HG02642 (cell line): ENCODE measurements around the gene TEKT4.
"Not testable (repeated sequence)": the region's sequence is repeated elsewhere in the genome, so short reads cannot be mapped to it uniquely, and the experiment has no call there.

Experiments used
- ATAC-seq: cut with Tn5 transposase; IDR thresholded peaks from one replicate; pipeline ENCODE4 v1.9.1; 2021; ENCODE audit warnings: mild to moderate bottlenecking; ENCODE audit not compliant: unreplicated experiment, poor library complexity

TEKT4 gene

GRCh38 chr2:94871226-94872087, at the start of gene TEKT4:
Gene TEKT4, plus strand, starts transcription at chr2:94871430. Its CDS starts 150 bp downstream, at chr2:94871580.
- no peak for ATAC-seq

GRCh38 chr2:94839224-94839623, 32.0 kb upstream of the TEKT4 start:
- not testable (repeated sequence) for ATAC-seq

GRCh38 chr2:94856856-94857255, 14.4 kb upstream of the TEKT4 start:
- not testable (repeated sequence) for ATAC-seq

DNA sequence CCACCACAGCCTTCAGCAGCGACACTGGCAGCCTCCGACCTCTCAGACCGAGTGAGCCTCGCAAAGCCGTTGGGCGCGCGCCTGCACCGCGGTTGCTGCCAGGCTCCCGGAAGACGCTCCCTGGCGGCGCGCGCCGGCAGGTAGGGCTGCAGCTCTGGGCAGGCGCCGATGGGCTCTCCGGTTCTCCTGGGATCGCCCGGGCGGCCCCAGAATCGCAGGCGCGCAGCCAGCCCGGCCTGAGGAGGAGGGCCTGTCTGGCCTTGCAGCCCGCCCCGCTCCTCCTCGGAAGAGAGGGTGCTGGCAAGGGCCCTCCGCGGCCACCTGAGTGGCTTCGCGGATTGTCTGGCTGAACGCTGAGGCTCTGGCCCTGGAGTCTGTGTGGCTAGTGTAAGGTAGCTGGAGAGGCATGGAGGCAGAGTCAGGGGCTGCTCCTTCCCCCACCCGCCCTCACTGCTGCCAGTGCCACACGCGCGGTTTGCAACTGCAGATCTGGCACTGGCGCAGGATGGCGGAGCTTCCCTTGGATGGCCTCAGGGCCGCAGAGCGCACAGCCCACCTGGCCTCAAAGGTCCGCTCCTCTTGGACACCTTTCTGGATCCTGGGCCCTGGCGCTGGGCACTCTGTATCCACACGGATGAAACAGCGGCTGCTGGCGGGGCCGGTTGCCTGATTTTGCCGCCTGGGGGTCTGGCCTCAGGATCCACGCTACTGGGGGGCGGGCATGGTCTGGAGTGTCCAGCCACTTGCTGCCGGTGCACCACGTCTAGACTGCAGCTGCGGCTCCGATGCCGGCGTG, 13.7 kb upstream of the TEKT4 start:
- ATAC-seq = not testable (repeated sequence)

DNA sequence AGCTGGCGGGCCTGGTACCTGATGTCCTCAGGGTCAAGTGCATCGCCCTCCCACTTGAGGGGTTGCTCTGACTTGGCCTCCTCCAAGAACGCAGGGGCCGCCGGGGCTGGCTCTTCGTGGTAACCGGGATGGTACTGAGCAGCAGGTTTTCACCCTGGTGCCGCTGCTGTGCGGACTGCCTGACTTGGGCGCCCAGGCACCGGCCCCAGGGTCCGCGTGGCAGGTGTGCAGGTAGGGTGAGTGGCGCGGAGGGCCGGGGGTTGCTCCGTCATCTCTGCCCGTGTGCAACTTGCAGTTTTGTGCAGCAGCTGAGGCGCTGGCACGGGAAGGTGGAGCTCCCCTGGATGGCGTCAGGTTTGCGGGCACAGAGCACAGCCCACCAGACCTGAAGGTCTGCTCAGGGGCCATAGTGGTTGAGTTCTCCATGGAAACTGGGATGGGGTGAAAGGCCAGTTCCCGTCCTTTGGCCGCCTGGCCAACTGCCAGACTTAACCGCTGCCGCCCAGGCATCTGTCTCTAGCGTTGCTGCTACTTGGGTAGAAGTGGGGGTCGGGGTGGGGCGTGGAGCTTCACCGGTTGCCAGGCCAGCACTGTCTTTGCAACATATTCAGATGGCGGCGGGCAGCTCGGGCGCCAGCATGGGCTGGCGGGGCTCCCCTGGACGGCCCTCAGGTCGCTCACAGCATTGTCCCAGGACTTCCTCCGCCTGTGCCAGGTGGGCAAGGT, 12.9 kb upstream of the TEKT4 start:
- not testable (repeated sequence) for ATAC-seq

- no peak for ATAC-seq
These were observed 9.7 kb upstream of the TEKT4 start for GRCh38 chr2:94861308-94862152.

- not testable (repeated sequence) for ATAC-seq
These were observed 8.3 kb upstream of the TEKT4 start for GRCh38 chr2:94862903-94863302.

- no peak for ATAC-seq
These were observed 2.1 kb upstream of the TEKT4 start for GRCh38 chr2:94869131-94869530.

DNA sequence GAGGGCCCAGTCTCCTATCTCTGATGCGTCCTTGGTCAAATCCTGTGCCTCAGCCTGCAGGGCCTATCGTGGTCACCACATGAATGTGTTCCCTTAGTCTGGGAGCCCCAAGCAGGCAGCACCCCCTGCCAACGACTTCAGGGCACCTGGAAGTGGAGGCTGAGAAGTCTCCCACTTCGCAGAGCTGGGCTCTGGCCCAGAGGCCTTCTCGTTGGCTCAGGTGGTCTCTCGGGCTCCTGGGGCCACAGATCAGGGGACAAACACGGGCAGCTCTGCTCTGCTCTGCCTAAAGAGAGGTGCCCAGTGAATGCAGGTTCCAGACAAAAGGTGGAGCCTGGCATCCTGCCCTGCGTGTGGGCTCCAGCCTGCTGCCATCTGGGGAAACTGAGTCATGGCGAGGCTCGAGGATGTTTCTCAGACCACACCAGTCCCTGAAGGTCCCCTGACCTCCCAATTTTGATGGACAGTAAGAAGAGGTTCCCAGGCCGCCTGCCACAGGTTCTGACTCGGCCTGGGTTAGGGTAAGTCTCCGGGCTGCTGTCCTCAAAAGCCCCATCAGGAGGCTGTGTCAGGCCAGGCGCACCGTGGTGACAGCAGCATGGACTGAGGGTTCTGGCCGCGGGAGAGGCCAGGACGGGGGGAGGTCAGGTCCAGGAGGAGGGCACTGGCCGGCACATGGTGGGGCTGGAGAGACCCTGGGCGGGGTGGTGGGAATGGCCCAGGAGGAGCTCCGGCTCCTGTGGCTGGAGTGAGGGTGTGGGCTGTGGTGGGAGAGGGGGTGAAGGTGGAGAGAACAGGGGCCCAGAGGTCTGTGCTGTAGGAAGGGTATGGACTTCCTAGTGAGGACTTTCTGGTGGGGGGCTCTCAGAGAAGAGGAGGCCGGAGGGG, 1.4 kb upstream of the TEKT4 start:
- ATAC-seq = no peak

DNA sequence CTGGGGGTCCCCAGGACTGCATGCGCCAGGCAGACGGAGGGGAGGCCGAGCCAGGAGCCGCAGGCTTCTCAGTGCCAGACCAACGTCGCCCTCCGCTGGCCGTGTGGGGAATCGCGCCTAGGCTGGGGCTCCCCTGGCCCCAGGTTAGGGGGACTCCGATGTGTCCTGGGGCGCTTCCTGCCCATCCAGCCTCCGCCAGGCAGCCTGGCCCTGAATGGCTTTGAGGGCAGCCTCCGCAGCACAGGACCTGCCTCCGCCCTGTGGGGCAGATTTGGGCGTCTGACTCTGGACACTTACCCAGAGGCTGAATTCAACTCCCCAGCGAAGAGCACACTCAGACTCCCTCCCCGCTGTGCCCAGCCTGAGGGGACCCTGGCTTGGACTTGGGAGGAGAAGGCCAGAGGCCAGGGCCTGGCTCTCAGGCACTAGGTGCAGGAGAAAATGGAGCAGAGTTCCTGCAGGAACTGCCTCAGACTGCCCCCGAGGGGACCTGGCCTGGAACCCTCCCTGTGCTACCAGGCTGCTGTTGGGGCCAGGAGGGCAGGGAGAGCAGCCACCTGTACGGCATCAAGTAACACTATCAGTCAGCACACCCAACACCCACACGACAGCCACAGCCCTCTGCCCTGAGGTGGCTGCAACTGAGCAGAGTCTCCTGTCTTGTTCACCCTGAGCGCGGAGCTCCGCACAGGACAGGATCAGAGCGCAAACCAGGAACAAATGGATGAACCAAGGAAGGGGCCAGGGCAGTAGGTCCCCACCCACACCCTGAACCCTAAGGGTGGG, 597 bp upstream of the TEKT4 start:
- ATAC-seq = no peak

- no peak for ATAC-seq
These were observed 923 bp downstream of the TEKT4 start for GRCh38 chr2:94872088-94872618.

- ATAC-seq = no peak
These were observed 1.6 kb downstream of the TEKT4 start for GRCh38 chr2:94872676-94873361.

DNA sequence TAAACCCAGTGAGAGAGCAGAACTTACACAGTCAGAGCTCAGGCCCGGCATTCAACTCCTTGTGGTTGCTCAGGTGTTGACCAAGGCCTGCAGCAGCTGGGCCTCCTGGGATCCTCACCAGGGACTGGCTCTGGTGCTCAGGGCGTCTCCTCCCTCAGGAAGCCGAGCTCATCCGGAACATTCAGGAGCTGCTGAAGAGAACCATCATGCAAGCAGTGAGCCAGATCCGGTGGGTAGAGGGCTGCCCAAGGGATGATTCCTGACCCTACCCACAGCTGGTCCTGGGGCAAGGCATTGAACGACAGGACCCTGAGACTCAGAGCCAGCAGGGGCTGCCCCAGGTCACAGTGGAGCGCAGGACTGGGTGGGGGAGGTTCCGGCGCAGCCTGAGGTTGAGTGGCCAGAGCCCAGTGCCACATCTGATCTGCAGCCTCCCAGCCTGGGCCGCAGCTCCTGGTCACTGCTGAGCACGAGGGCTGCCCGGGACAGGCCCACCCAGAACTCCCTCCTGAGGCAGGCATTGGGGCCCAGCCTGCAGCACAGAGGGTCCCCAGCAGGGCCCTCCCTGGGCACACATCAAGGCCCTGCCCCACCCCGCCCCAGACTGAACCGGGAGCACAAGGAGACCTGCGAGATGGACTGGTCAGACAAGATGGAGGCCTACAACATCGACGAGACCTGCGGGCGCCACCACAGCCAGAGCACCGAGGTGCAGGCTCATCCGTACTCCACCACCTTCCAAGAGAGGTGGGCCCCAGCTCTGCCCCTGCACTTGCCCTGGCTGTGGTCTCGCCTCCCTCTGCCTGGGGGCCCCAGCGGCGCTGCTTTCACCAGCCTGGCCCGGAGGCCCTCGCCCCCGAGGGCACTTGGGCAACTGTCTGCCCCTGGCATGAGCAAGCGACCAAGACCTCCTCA, 2.4 kb downstream of the TEKT4 start:
- no peak for ATAC-seq

DNA sequence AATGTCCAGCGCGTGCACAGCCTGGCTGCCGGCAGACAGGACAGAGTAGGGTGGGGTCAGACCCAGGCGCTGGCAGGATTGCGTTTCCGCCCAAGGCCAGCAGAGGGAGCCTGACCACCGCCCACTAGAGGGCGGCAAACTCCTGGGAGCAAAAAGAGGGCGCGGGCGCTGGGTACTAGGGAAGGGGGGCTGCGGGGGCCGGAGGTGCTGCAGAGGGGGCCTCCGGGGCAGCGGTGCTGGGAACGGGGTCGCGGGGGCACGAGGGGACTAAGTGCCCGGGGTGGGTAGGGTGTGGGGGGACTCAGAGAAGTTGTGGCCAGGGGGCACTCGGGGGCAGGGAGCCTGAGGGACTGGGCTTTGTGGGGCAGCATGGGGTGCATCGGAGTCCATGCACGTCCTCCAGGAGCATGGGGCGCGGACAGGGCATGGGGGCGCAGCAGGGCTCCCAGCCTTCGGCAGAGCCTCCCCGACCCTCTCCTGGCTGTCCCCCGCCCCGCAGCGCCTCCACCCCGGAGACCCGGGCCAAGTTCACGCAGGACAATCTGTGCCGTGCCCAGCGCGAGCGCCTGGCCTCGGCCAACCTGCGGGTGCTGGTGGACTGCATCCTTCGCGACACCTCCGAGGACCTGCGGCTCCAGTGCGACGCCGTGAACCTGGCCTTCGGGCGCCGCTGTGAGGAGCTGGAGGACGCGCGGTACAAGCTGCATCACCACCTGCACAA, 3.2 kb downstream of the TEKT4 start:
- ATAC-seq = peak; percentile 91

- no peak for ATAC-seq
These were observed 4.0 kb downstream of the TEKT4 start for GRCh38 chr2:94875064-94875819.
